ENCODE results near the gene VPS45.
"Not testable (repeated sequence)": the region's sequence is repeated elsewhere in the genome, so short reads cannot be mapped to it uniquely, and the experiment has no call there.

VPS45 gene

DNA sequence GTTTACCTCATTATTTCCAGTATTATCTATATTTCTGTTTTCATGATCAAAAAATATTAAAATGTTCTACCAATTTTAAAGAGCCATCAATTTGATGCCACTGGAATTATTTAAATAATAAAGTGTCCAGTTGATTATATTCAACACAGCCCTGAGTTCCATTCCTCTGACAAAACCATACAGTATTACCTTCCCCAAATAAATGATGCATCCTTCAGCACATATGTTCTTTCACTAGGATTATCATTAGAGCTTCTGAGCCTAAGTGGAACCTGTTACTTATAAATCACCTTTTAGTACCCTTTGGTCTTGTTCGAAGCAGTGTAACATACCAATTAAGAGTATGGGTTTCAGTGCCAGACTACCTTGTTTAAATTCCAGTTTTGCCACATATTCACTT lies 64.8 kb downstream of the VPS45 start:
- no peak for DNase-seq (ENCODE audit: low spot score)

GRCh38 chr1:150134537-150134936 lies 67.0 kb downstream of the VPS45 start:
- no peak for DNase-seq (ENCODE audit: low spot score)

GRCh38 chr1:150135400-150135799 lies 67.8 kb downstream of the VPS45 start:
- DNase-seq (ENCODE audit: low spot score): not testable (repeated sequence)

- no peak for DNase-seq (ENCODE audit: low spot score)
Observed at GRCh38 chr1:150138044-150138443, 70.5 kb downstream of the VPS45 start.

- DNase-seq (ENCODE audit: low spot score): no peak
Observed at GRCh38 chr1:150141452-150141851, 73.9 kb downstream of the VPS45 start.

DNA sequence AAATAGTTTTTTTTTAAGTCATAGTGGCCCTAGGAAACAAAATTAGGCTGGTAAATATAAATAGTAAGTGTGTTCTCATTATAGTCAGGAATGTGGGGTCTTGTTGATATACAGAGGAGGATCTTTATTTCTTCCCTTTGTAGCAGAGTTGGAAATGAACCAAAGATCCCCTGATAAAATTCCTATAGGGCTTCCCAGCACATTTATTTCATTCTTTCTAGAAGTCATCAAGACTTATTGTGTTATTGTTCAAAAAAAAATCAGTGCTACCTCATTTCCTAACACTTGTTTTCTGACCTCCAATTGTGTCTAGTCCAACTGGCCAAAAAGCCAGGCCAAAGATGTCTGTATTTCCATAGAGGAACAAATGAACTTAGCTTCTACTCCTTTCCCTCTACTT lies 74.5 kb downstream of the VPS45 start:
- no peak for DNase-seq (ENCODE audit: low spot score)

- DNase-seq (ENCODE audit: low spot score): no peak
Observed at GRCh38 chr1:150144606-150145005, 77.0 kb downstream of the VPS45 start.

DNA sequence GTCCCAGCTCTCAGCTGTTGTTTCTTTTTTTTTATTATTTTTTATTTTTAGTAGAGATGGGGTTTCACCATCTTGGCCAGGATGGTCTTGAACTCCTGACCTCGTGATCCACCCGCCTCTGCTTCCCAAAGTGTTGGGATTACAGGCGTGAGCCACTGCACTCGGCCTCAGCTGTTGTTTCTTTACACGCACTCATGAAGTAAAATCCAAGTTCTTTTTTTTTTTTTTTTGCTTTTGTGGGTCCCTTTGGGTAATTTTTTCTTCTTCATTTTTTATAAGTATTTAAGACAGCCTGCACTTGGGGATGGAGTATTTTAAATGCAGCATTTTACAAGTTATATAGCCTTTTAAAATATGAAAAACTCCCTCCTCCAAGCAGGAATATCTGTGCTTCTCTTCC lies 78.4 kb downstream of the VPS45 start:
- DNase-seq (ENCODE audit: low spot score): not testable (repeated sequence)

DNA sequence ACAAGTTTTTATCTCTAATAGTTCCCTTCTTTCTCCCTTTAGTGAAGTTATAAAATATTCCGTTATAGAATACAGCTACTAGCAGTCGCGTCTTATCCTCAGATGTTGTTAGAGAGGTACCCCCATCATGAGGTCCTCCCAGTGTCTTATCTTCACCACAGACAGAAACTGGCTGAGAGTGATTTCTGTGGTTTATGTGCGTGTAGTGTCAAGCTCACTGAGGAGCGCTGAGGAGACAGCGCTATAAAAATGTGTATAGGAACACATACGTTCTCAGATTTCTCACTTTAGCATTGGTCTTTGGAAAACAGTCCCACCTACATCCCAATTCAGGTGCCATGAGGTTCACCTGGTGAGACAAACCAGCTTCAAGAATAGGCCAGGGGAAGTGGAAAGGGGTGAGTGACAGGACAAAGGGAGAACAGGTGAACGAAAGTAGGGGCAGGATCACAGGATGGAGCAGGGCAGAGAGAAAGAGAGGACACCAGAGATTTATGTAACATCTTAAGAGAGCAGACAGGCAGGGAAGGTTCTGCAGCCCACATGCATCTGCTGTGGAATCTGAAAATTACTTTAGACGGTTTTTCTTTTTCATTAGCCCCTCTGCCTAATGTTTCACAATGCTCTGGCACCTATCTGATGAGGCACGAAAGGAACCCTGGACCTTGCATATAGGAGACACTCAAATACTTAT lies 79.4 kb downstream of the VPS45 start:
- no peak for DNase-seq (ENCODE audit: low spot score)

GRCh38 chr1:150148837-150149270 lies 81.3 kb downstream of the VPS45 start:
- no peak for DNase-seq (ENCODE audit: low spot score)

DNA sequence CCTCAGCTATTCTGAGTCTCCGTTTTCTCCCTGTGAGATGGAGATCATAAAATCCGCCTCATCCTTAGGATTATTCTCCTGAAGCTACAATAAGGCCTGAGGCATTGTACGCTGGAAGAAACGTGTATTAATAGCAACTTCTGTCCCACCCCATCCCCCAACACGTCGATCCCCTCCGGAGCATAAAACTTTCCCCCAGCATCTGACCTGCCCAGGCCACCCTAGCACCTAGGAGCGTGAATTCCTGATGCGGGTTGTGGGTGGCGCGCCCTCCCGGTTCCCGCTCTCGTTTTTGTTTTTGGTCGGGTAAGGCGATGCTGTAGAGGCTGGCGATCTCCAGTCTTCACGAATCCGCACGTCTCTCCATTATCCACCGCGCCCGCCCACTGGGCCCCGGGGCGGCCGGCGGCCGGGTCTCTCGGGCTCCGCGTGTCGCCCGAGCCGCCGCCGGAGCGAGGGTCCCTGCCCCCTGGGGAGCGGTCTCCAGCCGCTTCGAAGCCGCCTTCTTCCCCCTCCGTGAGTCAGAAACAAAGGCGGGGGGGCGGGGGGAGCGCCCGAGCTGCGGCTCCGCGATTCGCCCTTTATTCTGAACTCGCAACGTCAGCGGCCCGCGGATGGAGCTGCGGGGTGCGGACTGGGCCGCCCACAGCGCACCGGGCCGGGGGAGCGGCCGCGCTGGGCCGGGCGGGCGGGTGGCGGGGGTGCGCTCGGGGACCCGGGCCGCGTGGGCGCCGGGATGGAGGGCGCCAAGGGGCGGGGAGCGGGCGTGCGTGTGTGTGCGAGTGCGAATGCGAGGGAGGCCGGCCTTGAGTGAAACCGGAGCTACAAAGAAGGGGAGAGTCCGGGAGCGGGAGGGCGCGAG lies 81.9 kb downstream of the VPS45 start, which contains the start of gene PLEKHO1:
Gene PLEKHO1 (plus strand): TSS at position 646 of the 862 bp plus-strand sequence. CDS start 342 bp downstream, outside the sequence.
- DNase-seq (ENCODE audit: low spot score): peak; percentile 76

DNA sequence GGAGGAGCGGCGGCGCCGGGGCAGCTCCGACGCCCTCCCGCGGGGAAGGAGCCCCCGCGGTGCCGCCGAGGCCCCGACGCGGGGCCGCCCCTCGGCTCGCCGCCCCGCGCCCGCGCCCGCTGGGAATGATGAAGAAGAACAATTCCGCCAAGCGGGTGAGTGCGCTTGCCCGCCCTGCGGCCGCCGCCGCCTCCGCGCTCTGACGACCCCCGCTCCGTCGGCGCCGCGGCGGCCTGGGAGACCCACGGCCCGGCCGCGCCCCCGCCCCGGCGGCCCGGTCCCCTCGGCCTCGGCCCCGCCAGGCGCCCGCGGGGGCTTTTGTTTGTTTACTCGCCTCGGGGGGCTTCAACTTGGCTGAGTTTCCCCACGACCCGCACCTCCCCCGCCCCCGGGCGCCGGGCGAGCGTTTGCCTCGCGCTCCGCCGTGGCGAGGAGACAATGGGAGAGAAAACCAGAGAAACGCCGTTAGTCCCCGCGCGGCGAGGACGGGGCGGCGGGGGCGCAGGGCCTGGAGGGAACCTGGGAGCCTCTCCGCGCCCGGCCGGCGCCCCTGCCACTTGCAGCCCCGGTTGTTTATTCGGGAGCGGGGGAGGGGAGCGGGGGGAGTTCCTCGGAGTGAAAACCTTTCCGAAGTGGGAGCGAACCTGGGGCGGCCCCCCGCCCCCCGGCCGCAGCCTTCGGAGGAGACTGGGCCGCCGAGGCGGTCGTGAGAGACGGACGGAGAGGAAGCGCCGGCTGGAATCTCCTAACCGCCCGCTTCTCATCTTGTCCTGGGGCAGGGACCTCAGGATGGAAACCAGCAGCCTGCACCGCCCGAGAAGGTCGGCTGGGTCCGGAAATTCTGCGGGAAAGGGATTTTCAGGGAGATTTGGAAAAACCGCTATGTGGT lies 82.8 kb downstream of the VPS45 start:
- no peak for DNase-seq (ENCODE audit: low spot score)

DNA sequence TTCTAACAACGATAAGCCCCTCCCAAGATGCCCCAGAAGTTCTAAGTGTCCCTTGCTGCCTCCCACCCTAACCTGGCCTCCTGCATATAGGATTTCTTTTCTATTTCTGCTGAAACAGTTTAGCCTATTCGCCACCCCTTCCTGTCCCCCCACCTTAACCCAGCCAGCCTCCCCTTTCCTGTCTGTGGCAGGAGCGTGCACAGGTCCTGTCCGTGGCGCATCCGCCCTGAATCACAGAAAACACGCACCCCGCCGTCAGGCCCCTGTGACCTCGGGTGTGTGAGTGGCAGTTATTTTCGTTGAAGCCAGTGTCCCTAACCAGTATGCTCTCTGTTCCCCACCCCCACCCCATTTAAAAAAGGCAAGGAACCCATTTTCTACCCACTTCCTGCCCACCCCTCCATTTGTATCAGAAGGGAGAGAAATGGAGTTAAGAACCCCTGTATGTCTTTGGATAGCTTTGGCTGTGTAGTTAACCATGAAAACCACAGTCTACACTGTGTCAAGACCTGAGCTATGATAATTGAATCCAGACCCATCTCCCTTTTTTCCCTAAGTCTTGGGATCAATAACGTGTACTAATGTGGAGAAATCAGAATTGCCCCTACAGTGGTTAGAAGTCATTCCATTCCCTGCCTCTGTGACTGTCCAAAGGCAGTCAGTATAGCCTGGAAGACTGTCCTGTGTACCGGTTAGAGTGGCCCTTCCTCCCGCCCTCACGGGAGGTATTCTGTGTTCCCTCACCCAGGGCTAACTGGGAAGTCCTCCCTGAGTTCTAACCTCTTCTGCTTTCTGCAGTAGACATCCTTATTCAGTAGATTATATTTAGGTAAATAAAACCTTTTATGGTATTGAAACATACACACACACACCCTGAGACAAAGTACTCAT lies 84.0 kb downstream of the VPS45 start:
- no peak for DNase-seq (ENCODE audit: low spot score)

DNA sequence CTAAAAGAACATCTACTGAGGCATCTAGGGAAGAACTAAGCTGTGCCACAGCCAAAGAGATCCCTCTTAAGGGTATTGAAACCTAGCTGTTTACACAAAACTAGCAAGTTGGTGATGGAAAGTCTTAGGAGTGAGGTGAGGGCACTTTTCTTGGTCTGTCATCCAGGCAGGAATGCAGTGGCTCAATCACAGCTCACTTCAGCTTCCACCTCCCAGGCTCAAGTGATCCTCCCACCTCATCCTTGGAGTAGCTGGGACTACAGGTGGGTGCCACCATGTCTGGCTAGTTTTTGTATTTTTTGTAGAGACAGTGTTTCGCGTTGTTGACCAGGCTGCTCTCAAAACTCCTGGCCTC lies 84.6 kb downstream of the VPS45 start:
- no peak for DNase-seq (ENCODE audit: low spot score)

- DNase-seq (ENCODE audit: low spot score): no peak
Observed at GRCh38 chr1:150152772-150153456, 85.3 kb downstream of the VPS45 start.

GRCh38 chr1:150154143-150154542 lies 86.6 kb downstream of the VPS45 start:
- no peak for DNase-seq (ENCODE audit: low spot score)

- DNase-seq (ENCODE audit: low spot score): no peak
Observed at GRCh38 chr1:150155413-150156071, 88.0 kb downstream of the VPS45 start.

GRCh38 chr1:150156868-150157603 lies 89.5 kb downstream of the VPS45 start:
- no peak for DNase-seq (ENCODE audit: low spot score)

DNA sequence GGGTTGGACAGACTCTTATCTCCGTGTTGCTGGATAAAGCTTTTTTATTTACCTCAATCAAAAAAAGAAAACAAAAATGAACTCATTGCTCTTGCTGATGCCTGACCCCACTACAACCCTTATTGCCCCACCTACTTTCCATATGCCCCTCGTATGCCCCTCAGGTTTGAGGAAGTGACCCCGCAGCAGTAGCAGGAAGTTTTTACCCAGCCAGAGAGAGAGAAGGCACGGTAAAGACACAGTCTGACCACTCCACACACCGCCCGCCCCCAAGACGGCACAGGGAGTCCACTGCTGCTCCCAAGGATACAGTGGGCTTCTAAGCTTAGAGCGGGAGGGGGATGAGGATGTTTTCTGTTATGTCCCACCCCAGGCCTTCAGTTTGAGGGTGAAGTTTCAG lies 92.0 kb downstream of the VPS45 start:
- DNase-seq (ENCODE audit: low spot score): peak; percentile 47
